Measurements from ENCODE around the gene C7.

C7 gene

DNA sequence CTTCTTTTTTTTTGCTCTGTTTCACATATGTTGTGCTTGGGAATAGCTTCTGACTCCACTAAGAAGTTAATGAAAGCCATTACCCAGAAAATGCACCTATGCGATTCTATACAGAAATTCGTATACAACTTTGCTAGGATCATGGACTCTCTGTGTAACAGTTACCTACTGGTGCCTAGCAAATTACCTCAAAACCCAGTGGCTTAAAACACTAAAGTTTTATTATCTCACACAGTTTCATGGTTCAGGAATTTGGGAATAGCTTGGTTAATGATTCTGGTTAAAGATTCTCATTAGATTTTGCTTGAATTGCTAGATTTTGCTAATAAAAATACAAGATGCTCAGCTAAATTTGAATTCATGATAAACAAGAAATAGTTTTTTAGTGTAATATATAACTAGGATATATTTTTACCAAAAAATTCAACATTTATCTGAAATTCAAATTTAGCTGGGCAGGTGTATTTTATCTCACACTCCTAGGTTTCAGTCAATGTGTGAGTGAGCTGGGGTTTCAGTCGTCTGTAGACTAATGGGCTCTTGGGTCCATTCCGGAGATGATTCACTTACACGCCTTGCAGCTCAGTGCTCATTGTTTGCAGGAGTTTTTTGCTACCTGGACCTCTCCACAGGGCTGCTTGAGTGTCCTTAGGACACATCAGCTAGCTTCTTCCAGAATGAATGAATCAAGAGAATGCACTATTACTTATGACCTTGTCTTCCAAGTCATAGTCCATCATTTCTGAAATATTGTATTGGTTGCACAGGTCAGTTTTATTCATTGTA, 86.7 kb downstream of the C7 start:
- H3K27ac ChIP-seq = no peak overlapping the region
- TF ChIP-seq, protein P1, sequence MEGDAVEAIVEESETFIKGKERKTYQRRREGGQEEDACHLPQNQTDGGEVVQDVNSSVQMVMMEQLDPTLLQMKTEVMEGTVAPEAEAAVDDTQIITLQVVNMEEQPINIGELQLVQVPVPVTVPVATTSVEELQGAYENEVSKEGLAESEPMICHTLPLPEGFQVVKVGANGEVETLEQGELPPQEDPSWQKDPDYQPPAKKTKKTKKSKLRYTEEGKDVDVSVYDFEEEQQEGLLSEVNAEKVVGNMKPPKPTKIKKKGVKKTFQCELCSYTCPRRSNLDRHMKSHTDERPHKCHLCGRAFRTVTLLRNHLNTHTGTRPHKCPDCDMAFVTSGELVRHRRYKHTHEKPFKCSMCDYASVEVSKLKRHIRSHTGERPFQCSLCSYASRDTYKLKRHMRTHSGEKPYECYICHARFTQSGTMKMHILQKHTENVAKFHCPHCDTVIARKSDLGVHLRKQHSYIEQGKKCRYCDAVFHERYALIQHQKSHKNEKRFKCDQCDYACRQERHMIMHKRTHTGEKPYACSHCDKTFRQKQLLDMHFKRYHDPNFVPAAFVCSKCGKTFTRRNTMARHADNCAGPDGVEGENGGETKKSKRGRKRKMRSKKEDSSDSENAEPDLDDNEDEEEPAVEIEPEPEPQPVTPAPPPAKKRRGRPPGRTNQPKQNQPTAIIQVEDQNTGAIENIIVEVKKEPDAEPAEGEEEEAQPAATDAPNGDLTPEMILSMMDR (conservative IDR thresholded peaks at IDR 0.05) = no peak

DNA sequence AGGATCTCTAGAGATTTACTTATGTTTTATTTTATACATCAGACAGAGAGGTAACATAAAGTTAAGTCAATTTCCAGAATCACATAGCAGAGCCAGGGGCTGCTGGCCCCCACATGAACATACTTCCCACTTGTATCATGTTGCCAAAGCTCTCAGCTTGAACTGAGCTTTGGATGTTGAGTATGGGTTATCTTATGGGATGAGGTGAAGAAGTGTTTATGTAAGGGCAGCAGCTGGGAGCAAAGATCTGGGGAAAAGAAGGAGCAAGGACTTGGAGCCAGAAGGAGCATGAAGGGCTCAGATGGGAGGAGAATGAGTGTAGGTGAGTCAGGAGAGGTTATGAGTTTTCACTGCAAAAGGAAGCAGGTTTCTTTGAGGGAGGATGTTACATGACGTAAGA, 89.8 kb downstream of the C7 start:
- TF ChIP-seq, protein P1 (conservative IDR thresholded peaks at IDR 0.05) = no peak
- H3K27ac ChIP-seq = no peak overlapping the region

DNA sequence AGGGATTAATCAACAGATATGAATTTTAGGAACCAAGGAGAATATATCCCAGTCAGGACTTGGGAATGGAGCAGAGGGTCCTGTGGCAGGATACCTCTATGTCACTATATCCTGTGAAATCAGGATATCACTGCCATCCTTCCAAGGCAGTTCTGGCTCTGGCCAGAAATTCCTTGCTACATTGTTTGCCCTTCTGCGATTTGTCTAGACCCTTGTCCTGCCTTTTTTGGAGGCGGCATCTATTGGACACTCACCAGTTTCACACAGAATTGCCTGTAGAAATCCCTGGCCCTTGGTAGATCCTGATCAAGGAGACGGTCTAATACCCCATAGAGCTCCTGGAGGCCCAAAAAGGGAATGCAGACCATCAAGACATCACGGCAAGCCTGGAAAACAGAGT, 90.7 kb downstream of the C7 start:
- TF ChIP-seq, protein P1 (conservative IDR thresholded peaks at IDR 0.05) = no peak
- H3K27ac ChIP-seq = no peak overlapping the region

DNA sequence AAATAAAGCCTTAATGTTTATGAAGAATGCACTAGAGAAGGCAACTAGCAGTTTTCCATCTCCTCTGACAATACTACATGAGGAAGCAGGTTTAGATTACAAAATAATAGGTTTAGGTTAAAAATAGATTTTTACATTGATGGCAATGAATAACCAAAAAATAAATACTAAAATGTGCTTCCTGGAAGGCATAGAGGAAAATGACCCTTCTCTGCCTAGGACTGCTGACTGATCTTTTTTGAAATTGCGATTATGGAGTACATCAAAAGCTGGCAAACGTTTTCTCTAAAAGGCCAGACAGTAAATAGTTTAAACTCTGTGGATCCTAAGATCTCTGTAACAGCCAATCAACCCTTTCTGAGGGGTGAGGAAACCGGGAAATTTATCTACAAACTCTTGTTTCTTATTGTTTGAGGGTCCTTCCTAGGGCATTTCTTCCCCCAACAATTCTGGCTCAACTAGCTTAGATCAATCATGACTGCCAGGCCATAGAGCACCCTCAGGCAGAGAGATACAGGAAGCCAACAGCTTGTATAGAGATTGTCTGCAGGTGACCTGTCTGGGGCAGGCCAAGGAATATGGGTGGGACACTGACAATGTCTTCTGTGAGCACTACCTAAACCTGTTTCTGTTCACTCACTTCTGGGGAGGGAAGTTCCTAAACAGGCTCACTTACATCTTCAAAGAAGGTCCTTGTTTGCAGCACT, 94.5 kb downstream of the C7 start:
- no peak overlapping the region for H3K27ac ChIP-seq

DNA sequence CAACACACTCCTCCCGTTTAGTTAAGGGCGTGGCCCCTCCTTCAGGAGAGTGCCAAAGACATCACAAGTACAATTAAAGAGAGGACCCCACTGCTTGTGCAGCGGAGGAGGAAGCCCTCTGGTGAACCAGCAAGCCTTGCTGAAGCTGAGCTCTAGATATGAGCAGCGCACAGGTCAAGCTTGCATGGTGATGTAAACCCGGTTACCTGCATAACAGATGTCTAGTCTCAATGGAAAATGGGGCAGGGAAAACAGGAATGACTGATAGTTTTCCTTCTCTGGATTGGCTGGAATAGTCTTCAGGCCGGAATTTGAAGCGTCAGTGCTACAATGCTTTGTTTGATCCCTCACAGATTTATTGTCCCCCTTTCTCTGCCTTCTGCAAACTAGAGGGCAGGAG, 95.6 kb downstream of the C7 start:
- TF ChIP-seq, protein P1 (conservative IDR thresholded peaks at IDR 0.05) = no peak

More for the DNA sequence above, 94.5 kb downstream of the C7 start:
- TF ChIP-seq, protein P1 (conservative IDR thresholded peaks at IDR 0.05) = no peak

DNA sequence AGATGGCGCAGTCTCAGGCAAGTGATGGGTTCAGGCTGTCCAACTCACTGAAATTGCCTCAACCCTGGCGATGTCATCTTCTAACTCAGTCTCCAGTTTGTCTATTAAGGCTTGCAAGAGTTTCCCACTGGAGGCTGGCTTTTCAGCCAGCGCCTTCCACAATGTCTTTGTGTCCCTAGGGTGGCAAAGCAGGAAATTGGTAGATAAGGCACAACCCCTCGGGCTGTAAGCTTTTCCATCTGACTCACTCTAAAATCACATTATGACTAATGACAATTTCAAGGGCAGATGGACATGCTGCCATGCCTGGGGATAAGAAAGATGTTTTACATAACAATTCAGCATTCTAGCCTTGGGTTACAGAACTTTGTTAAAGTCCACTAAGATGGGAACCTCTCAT, 99.9 kb downstream of the C7 start:
- TF ChIP-seq, protein P1 (conservative IDR thresholded peaks at IDR 0.05) = no peak
- H3K27ac ChIP-seq = no peak overlapping the region

More for the DNA sequence above, 95.6 kb downstream of the C7 start:
- H3K27ac ChIP-seq = no peak overlapping the region

DNA sequence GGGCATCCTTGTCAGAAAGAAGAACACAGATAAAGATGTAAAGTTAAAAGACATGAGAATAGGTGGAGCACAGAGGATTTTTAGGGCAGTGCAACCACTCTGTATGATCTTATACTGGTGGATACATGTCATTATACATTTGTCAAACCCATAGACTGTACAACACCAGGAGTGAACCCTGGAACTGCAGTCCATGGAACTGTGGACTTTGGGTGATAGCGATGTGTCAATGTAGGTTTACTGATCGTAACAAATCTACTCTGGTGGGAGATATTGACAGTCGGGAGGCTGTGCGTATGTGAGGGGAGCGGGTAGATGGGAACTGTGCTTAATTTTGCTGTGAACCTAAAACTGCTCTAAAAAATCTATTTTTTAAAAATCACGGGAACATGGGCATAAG, 101.3 kb downstream of the C7 start:
- H3K27ac ChIP-seq = no peak overlapping the region

More for the DNA sequence above, 101.3 kb downstream of the C7 start:
- TF ChIP-seq, protein P1 (conservative IDR thresholded peaks at IDR 0.05) = no peak
